C4-2B (cell line): Measurements from ENCODE around the gene OSBPL5.

Experiments used
- H3K27ac ChIP-seq: fragments of 450-650 bp; 2 replicates; pipeline ENCODE4 v1.5.1; 2017
- CTCF ChIP-seq: fragments of 450-650 bp; conservative IDR thresholded peaks from 2 replicates; pipeline ENCODE4 v1.5.1; 2017; ENCODE audit warnings: mild to moderate bottlenecking
- ZFX ChIP-seq: fragments of 450-650 bp; IDR thresholded peaks from 2 replicates; pipeline ENCODE4 v1.6.1; 2017

The OSBPL5 gene

GRCh38 chr11:3206156-3206921 lies 41.2 kb upstream of the OSBPL5 start:
- TF ChIP-seq ZFX (no peak), CTCF (no peak)
- no peak overlapping the region for H3K27ac ChIP-seq

GRCh38 chr11:3205261-3206155 lies 40.4 kb upstream of the OSBPL5 start:
- no peak overlapping the region for H3K27ac ChIP-seq
- TF ChIP-seq CTCF: no peak
- TF ChIP-seq ZFX: no peak

GRCh38 chr11:3204141-3205015 lies 39.3 kb upstream of the OSBPL5 start:
- H3K27ac ChIP-seq: no peak overlapping the region
- TF ChIP-seq ZFX (no peak), CTCF (no peak)

- TF ChIP-seq CTCF (no peak), ZFX (no peak)
- no peak overlapping the region for H3K27ac ChIP-seq
Measured at GRCh38 chr11:3203221-3204043, 38.3 kb upstream of the OSBPL5 start.

- H3K27ac ChIP-seq: no peak overlapping the region
- no peak for TF ChIP-seq ZFX
- TF ChIP-seq CTCF: no peak
Measured at GRCh38 chr11:3202759-3203158, 37.6 kb upstream of the OSBPL5 start.

GRCh38 chr11:3202305-3202704 lies 37.2 kb upstream of the OSBPL5 start:
- TF ChIP-seq CTCF (no peak), ZFX (no peak)
- no peak overlapping the region for H3K27ac ChIP-seq
